Stimulated activated CD4-positive, alpha-beta T cell treated with anti-CD3 and anti-CD28 coated beads, Interleukin-2, amount 100 ng/mL, for 24 hours (primary cell): Measurements from ENCODE around the gene GBX1.
A peak's percentile ranks its signal among the peaks of the same experiment; 100 is the strongest.

Source experiments
- DNase-seq, 2 donors: peaks; one replicate each; pipeline ENCODE4 v3.0.0-alpha.2; 2020

Gene GBX1

GRCh38 chr7:151125470-151125845, 42.0 kb downstream of the GBX1 start:
- DNase-seq, result no peak

- no peak for DNase-seq
Measured at GRCh38 chr7:151124899-151125399, 42.5 kb downstream of the GBX1 start.

GRCh38 chr7:151124481-151124880, 43.0 kb downstream of the GBX1 start:
- DNase-seq, result no peak

- peak; percentile 86 to 88 for DNase-seq
Measured at GRCh38 chr7:151123822-151124464, 43.6 kb downstream of the GBX1 start.

GRCh38 chr7:151123158-151123821, 44.2 kb downstream of the GBX1 start:
- DNase-seq, result no peak

- no peak for DNase-seq
Measured at GRCh38 chr7:151122796-151123157, 44.7 kb downstream of the GBX1 start.

- DNase-seq, result no peak
Measured at GRCh38 chr7:151122276-151122675, 45.2 kb downstream of the GBX1 start.

- DNase-seq, result no peak
Measured at GRCh38 chr7:151121380-151122170, 45.9 kb downstream of the GBX1 start.

- DNase-seq, result no peak
Measured at GRCh38 chr7:151120896-151121295, 46.6 kb downstream of the GBX1 start.

- no peak for DNase-seq
Measured at GRCh38 chr7:151119902-151120301, 47.6 kb downstream of the GBX1 start.

GRCh38 chr7:151119055-151119415, 48.5 kb downstream of the GBX1 start:
- DNase-seq, result no peak

GRCh38 chr7:151118108-151119054, 49.1 kb downstream of the GBX1 start:
- no peak for DNase-seq

GRCh38 chr7:151117565-151117964, 49.9 kb downstream of the GBX1 start:
- DNase-seq, result peak; percentile 22 to 27

GRCh38 chr7:151116603-151117440, 50.7 kb downstream of the GBX1 start:
- DNase-seq, result no peak

GRCh38 chr7:151115836-151116418, 51.6 kb downstream of the GBX1 start:
- no peak for DNase-seq

GRCh38 chr7:151115121-151115835, 52.2 kb downstream of the GBX1 start:
- peak; percentile 41 to 64 for DNase-seq

- DNase-seq, result no peak
Measured at GRCh38 chr7:151114151-151115090, 53.1 kb downstream of the GBX1 start.

GRCh38 chr7:151113344-151114150, 53.9 kb downstream of the GBX1 start:
- DNase-seq, result no peak
